Endodermal cell (in vitro differentiated cells): ENCODE results near the gene TNS3. TPM values are rescaled to one million over a fixed set of nuclear protein-coding genes. Genes with fewer than 3 reads are reported as not detected.

Source experiments
- DNase-seq: peaks from one replicate; pipeline ENCODE4 v3.0.0-alpha.2; 2017
- H3K27ac ChIP-seq: 2 replicates; pipeline ENCODE4 v1.5.1; 2013; ENCODE audit warnings: mild to moderate bottlenecking, low read depth, low read length, moderate library complexity
- H3K27me3 ChIP-seq: 2 replicates; pipeline ENCODE4 v1.6.1; 2013; ENCODE audit warnings: mild to moderate bottlenecking, low read length, moderate library complexity; ENCODE audit not compliant: insufficient read depth, control insufficient read depth, poor library complexity, severe bottlenecking
- H3K36me3 ChIP-seq: 2 replicates; pipeline ENCODE4 v1.7.0; 2013; ENCODE audit warnings: mild to moderate bottlenecking, low read length, moderate library complexity; ENCODE audit not compliant: control insufficient read depth, insufficient read depth
- H3K4me1 ChIP-seq: one replicate; pipeline ENCODE4 v1.7.0; 2013; ENCODE audit warnings: low read length; ENCODE audit not compliant: control insufficient read depth, insufficient read depth
- H3K4me3 ChIP-seq: 2 replicates; pipeline ENCODE4 v1.5.1; 2013; ENCODE audit warnings: mild to moderate bottlenecking, low read length, moderate library complexity
- H3K9ac ChIP-seq: 2 replicates; pipeline ENCODE4 v1.6.1; 2013; ENCODE audit warnings: mild to moderate bottlenecking, low read length, moderate library complexity; ENCODE audit not compliant: poor library complexity, severe bottlenecking; ENCODE audit errors: extremely low read depth
- H3K9me3 ChIP-seq: 2 replicates; pipeline ENCODE4 v1.6.1; 2013; ENCODE audit warnings: mild to moderate bottlenecking, low read length, moderate library complexity; ENCODE audit not compliant: control insufficient read depth
- H3K27ac Mint-ChIP-seq: 2 replicates; pipeline ENCODE4 v1.8.0; 2020; ENCODE audit warnings: mixed read lengths
- H3K27me3 Mint-ChIP-seq: 2 replicates; pipeline ENCODE4 v1.8.0; 2021; ENCODE audit warnings: mild to moderate bottlenecking, mixed read lengths; ENCODE audit not compliant: insufficient read depth
- H3K36me3 Mint-ChIP-seq: 2 replicates; pipeline ENCODE4 v1.8.0; 2020; ENCODE audit warnings: low read depth, mixed read lengths
- H3K4me1 Mint-ChIP-seq: 2 replicates; pipeline ENCODE4 v1.8.0; 2020; ENCODE audit warnings: mixed read lengths
- H3K4me3 Mint-ChIP-seq: 2 replicates; pipeline ENCODE4 v1.8.0; 2020; ENCODE audit warnings: mild to moderate bottlenecking, moderate library complexity, mixed read lengths
- H3K9me3 Mint-ChIP-seq: 2 replicates; pipeline ENCODE4 v1.8.0; 2020; ENCODE audit warnings: mild to moderate bottlenecking, mixed read lengths
- CTCF ChIP-seq: fragments of 200-600 bp; sonication (generic); conservative IDR thresholded peaks from 2 replicates; pipeline ENCODE4 v1.5.0; 2021; ENCODE audit warnings: antibody characterized with exemption, mild to moderate bottlenecking
- WGBS, 2 experiments: methylation state at CpG; one replicate each; pipeline versions ENCODE4 v1.1.5 to v1.1.7; 2013; ENCODE audit warnings: missing lambda C conversion rate in 2 of 2, mixed read lengths in 1 of 2; ENCODE audit not compliant: insufficient coverage in 1 of 2, insufficient read length in 1 of 2; 5-methylcytosine and 5-hydroxymethylcytosine counted together
- total RNA-seq, 2 donors: library from RNA; stranded (reverse); fragmentation: NEBNext Ultra II Directional in 1 of 2; extraction: Animal tissue kit (Norgen Biotek cat#: 25700) in 1 of 2; gene quantifications; 2 replicates in 1 of 2; 3 replicates in 1 of 2; pipeline ENCODE4 v1.2.1, GENCODE V29; 2021

The TNS3 gene
- total RNA-seq, 2 donors from 2014 or later: 33.8 to 38.5 TPM

- 83 to 97% methylated on average over 1 of the region's 1 CpG for WGBS, 2 experiments
- no peak overlapping the region for H3K4me3 Mint-ChIP-seq
- Histone ChIP-seq H3K36me3 (peaks cover 4% of the 10 kb centered on the region), H3K9me3 (no peaks in the 10 kb centered on the region), H3K27me3 (no peaks in the 10 kb centered on the region), H3K4me3 (no peak overlapping the region), H3K9ac (no peak overlapping the region), H3K27ac (no peak overlapping the region), H3K4me1 (no peaks in the 10 kb centered on the region)
- no peaks in the 10 kb centered on the region for H3K27me3 Mint-ChIP-seq
- no peak overlapping the region for H3K27ac Mint-ChIP-seq
- no peaks in the 10 kb centered on the region for H3K9me3 Mint-ChIP-seq
- H3K4me1 Mint-ChIP-seq: no peaks in the 10 kb centered on the region
- no peak for TF ChIP-seq CTCF
- peaks cover 7% of the 10 kb centered on the region for H3K36me3 Mint-ChIP-seq
- no peak for DNase-seq
Measured at GRCh38 chr7:47362984-47363383, 218.9 kb downstream of the TNS3 start.

- no peak for DNase-seq
Measured at GRCh38 chr7:47361746-47362215, 220.1 kb downstream of the TNS3 start.

GRCh38 chr7:47361236-47361635 is 220.7 kb downstream of the TNS3 start:
- Mint-ChIP-seq H3K36me3 (peaks cover 3% of the 10 kb centered on the region), H3K27ac (no peak overlapping the region), H3K4me1 (peaks cover 7% of the 10 kb centered on the region), H3K4me3 (no peak overlapping the region), H3K27me3 (no peaks in the 10 kb centered on the region), H3K9me3 (no peaks in the 10 kb centered on the region)
- no peaks in the 10 kb centered on the region for H3K36me3 ChIP-seq
- no peaks in the 10 kb centered on the region for H3K4me1 ChIP-seq
- no peak overlapping the region for H3K27ac ChIP-seq
- H3K4me3 ChIP-seq: no peak overlapping the region
- WGBS, 2 experiments: 88 to 93% methylated on average over 3 to 5 of the region's 5 CpGs
- H3K9ac ChIP-seq: no peak overlapping the region
- H3K9me3 ChIP-seq: no peaks in the 10 kb centered on the region
- DNase-seq: no peak
- no peaks in the 10 kb centered on the region for H3K27me3 ChIP-seq
- TF ChIP-seq CTCF: no peak

More at GRCh38 chr7:47361746-47362215, 220.1 kb downstream of the TNS3 start:
- Mint-ChIP-seq H3K4me3 (no peak overlapping the region), H3K36me3 (peaks cover 3% of the 10 kb centered on the region), H3K4me1 (peaks cover 5% of the 10 kb centered on the region), H3K27me3 (no peaks in the 10 kb centered on the region), H3K27ac (no peak overlapping the region), H3K9me3 (no peaks in the 10 kb centered on the region)
- no peaks in the 10 kb centered on the region for H3K36me3 ChIP-seq
- H3K4me3 ChIP-seq: no peak overlapping the region
- H3K27ac ChIP-seq: no peak overlapping the region
- H3K9ac ChIP-seq: no peak overlapping the region
- no peaks in the 10 kb centered on the region for H3K4me1 ChIP-seq
- H3K9me3 ChIP-seq: no peaks in the 10 kb centered on the region
- 76 to 92% methylated on average over 3 to 4 of the region's 4 CpGs for WGBS, 2 experiments
- no peaks in the 10 kb centered on the region for H3K27me3 ChIP-seq
- no peak for TF ChIP-seq CTCF
